GM23338 (cell line): ENCODE results near the gene TIMM17B. TPM values are rescaled to one million over a fixed set of nuclear protein-coding genes. Genes with fewer than 3 reads are reported as not detected.

ENCODE experiments used
- ATAC-seq: fragments of 200-7000 bp; cut with Tn5 transposase; 3 replicates; pipeline ENCODE4 v1.9.1; 2020
- DNase-seq: peaks from one replicate; pipeline ENCODE4 v3.0.0-alpha.2; 2015; ENCODE audit warnings: low spot score
- H2AFZ ChIP-seq: fragments of 200-600 bp; sonication (generic); 2 replicates; pipeline ENCODE4 v1.8.0; 2016; ENCODE audit warnings: antibody characterized with exemption, mild to moderate bottlenecking, moderate library complexity
- H3F3A ChIP-seq: fragments of 200-600 bp; sonication (generic); replicated peaks from 2 replicates; pipeline ENCODE4 v1.8.0; 2017; ENCODE audit warnings: antibody characterized with exemption, mixed run types, low read depth
- H3K27ac ChIP-seq: fragments of 200-600 bp; sonication (generic); 2 replicates; pipeline ENCODE4 v1.6.1; 2016; ENCODE audit warnings: low read depth
- H3K27me3 ChIP-seq: fragments of 200-600 bp; sonication (generic); 2 replicates; pipeline ENCODE4 v1.8.0; 2016; ENCODE audit warnings: mild to moderate bottlenecking, mixed run types, moderate library complexity; ENCODE audit not compliant: insufficient read depth
- H3K36me3 ChIP-seq: fragments of 200-600 bp; sonication (generic); 2 replicates; pipeline ENCODE4 v1.8.0; 2016; ENCODE audit warnings: mild to moderate bottlenecking; ENCODE audit not compliant: insufficient read depth
- H3K4me1 ChIP-seq: fragments of 200-600 bp; sonication (generic); 2 replicates; pipeline ENCODE4 v1.8.0; 2016; ENCODE audit warnings: mild to moderate bottlenecking, moderate library complexity; ENCODE audit not compliant: insufficient read depth
- H3K4me2 ChIP-seq: fragments of 200-600 bp; sonication (generic); 2 replicates; pipeline ENCODE4 v1.7.1; 2017; ENCODE audit warnings: mixed run types
- H3K4me3 ChIP-seq: fragments of 200-600 bp; sonication (generic); 2 replicates; pipeline ENCODE4 v1.6.1; 2016; ENCODE audit warnings: mixed run types
- H3K79me2 ChIP-seq: fragments of 200-600 bp; sonication (generic); replicated peaks from 2 replicates; pipeline ENCODE4 v1.8.0; 2017; ENCODE audit warnings: mild to moderate bottlenecking; ENCODE audit not compliant: insufficient read depth
- H3K9me2 ChIP-seq: fragments of 200-600 bp; sonication (generic); 2 replicates; pipeline ENCODE4 v1.8.0; 2017; ENCODE audit not compliant: insufficient read depth
- H4K20me1 ChIP-seq: fragments of 200-600 bp; sonication (generic); replicated peaks from 2 replicates; pipeline ENCODE4 v1.8.0; 2017; ENCODE audit warnings: mild to moderate bottlenecking; ENCODE audit not compliant: insufficient read depth
- H3K27ac Mint-ChIP-seq: 2 replicates; pipeline ENCODE4 v1.8.0; 2020; ENCODE audit warnings: inconsistent platforms, mild to moderate bottlenecking, moderate library complexity, mixed read lengths
- H3K27me3 Mint-ChIP-seq: 3 replicates; pipeline ENCODE4 v1.8.0; 2022; ENCODE audit warnings: low read depth, mild to moderate bottlenecking, moderate library complexity, mixed read lengths, inconsistent platforms; ENCODE audit not compliant: insufficient read depth, poor library complexity
- H3K36me3 Mint-ChIP-seq: 3 replicates; pipeline ENCODE4 v1.8.0; 2021; ENCODE audit warnings: low read depth, mild to moderate bottlenecking, inconsistent platforms, moderate library complexity, mixed read lengths
- H3K4me1 Mint-ChIP-seq: 3 replicates; pipeline ENCODE4 v1.8.0; 2020; ENCODE audit warnings: mild to moderate bottlenecking, inconsistent platforms, mixed read lengths
- H3K4me3 Mint-ChIP-seq: 3 replicates; pipeline ENCODE4 v1.8.0; 2021; ENCODE audit warnings: moderate library complexity, mild to moderate bottlenecking, inconsistent platforms, mixed read lengths
- H3K9me3 Mint-ChIP-seq: 3 replicates; pipeline ENCODE4 v1.8.0; 2020; ENCODE audit warnings: moderate library complexity, mild to moderate bottlenecking, inconsistent platforms, mixed read lengths
- CTCF ChIP-seq, 2 experiments: fragments of 200-600 bp in 1 of 2; sonication (generic) in 1 of 2; conservative IDR thresholded peaks; 2 replicates each; pipeline versions ENCODE4 v1.5.1 to v1.6.1; 2016 to 2017; ENCODE audit warnings: antibody characterized with exemption in 2 of 2, low read depth in 2 of 2, mild to moderate bottlenecking in 2 of 2, moderate library complexity in 1 of 2
- EZH2 ChIP-seq: fragments of 200-600 bp; sonication (generic); IDR thresholded peaks from one replicate; pipeline ENCODE4 v1.8.0; 2017; ENCODE audit warnings: antibody characterized with exemption, mild to moderate bottlenecking, low read depth; ENCODE audit not compliant: unreplicated experiment
- EZH2phosphoT487 ChIP-seq: fragments of 200-600 bp; sonication (generic); IDR thresholded peaks from one replicate; pipeline ENCODE4 v1.8.1; 2018; ENCODE audit warnings: antibody characterized with exemption; ENCODE audit not compliant: unreplicated experiment
- NANOG ChIP-seq: IDR thresholded peaks from 2 replicates; pipeline ENCODE4 v1.6.1; 2016; ENCODE audit warnings: antibody characterized with exemption, borderline replicate concordance
- POLR2AphosphoS5 ChIP-seq: IDR thresholded peaks from 2 replicates; pipeline ENCODE4 v1.6.1; 2016; ENCODE audit warnings: antibody characterized with exemption, low read depth
- REST ChIP-seq: IDR thresholded peaks from one replicate; pipeline ENCODE4 v1.6.1; 2018; ENCODE audit warnings: antibody characterized with exemption; ENCODE audit not compliant: unreplicated experiment
- STAT1 ChIP-seq: IDR thresholded peaks from one replicate; pipeline ENCODE4 v1.6.1; 2016; ENCODE audit warnings: antibody characterized with exemption; ENCODE audit not compliant: unreplicated experiment
- ZNF114 ChIP-seq: fragments of 250-450 bp; sonication (Bioruptor Pico); IDR thresholded peaks from 2 replicates; pipeline ENCODE4 v1.5.0; 2020; ENCODE audit warnings: mild to moderate bottlenecking, moderate library complexity
- ZNF462 ChIP-seq: fragments of 250-450 bp; sonication (Bioruptor Pico); IDR thresholded peaks from 2 replicates; pipeline ENCODE4 v1.5.0; 2020; ENCODE audit warnings: mild to moderate bottlenecking, moderate library complexity
- polyA plus RNA-seq: library from polyadenylated mRNA; unstranded; fragments of >200 nt; fragmentation: Nextera tagmentation; extraction: Ambion mirVana; gene quantifications from 2 replicates; pipeline ENCODE4 v1.2.1, GENCODE V29; 2016
- total RNA-seq: library from RNA; depleted of rRNA; stranded (reverse); fragments of >200 nt; shearing (Covaris generic); gene quantifications from 2 replicates; pipeline ENCODE4 v1.2.3, GENCODE V29; 2014

Gene TIMM17B
- total and polyA plus RNA-seq, 2 experiments from 2014 or later: 67.1 to 147 TPM

- Histone ChIP-seq H3F3A (no peaks in the 10 kb centered on the region), H2AFZ (no peak overlapping the region), H3K4me3 (peak overlapping the region; percentile 60), H3K9me2 (no peaks in the 10 kb centered on the region), H4K20me1 (no peaks in the 10 kb centered on the region), H3K79me2 (peaks cover 22% of the 10 kb centered on the region), H3K36me3 (no peaks in the 10 kb centered on the region; the same call in 1 of the 2 replicates), H3K27me3 (no peaks in the 10 kb centered on the region), H3K27ac (no peak overlapping the region), H3K4me1 (peaks cover 3% of the 10 kb centered on the region; the same call in 1 of the 2 replicates), H3K4me2 (peak overlapping the region; percentile 76)
- peak overlapping the region; percentile 68 for H3K4me3 Mint-ChIP-seq
- H3K4me1 Mint-ChIP-seq: peaks cover 10% of the 10 kb centered on the region
- peaks cover 21% of the 10 kb centered on the region for H3K36me3 Mint-ChIP-seq
- no peaks in the 10 kb centered on the region for H3K9me3 Mint-ChIP-seq
- no peak for TF ChIP-seq ZNF114 (CRISPR knock-in tag)
- peak; percentile 35 to 55 for TF ChIP-seq CTCF (conservative IDR thresholded peaks at IDR 0.05; ENCODE audit: low read depth in 2 of 2)
- TF ChIP-seq POLR2AphosphoS5: peak; percentile 28; the same call in 1 of the 2 replicates
- peaks cover 2% of the 10 kb centered on the region for H3K27me3 Mint-ChIP-seq
- peak; percentile 89 for DNase-seq
- H3K27ac Mint-ChIP-seq: no peak overlapping the region
- ATAC-seq: peak; percentile 86
Measured at GRCh38 chrX:48891402-48892288, 5.9 kb downstream of the TIMM17B start.

- H3K4me2 ChIP-seq: peak overlapping the region; percentile 76
- H3K79me2 ChIP-seq: peaks cover 15% of the 10 kb centered on the region
- H3K27ac ChIP-seq: no peak overlapping the region
- H3K4me1 Mint-ChIP-seq: peaks cover 10% of the 10 kb centered on the region
- H3K27ac Mint-ChIP-seq: no peak overlapping the region
- ATAC-seq (peak; percentile 81), DNase-seq (peak; percentile 57)
- no peaks in the 10 kb centered on the region; the same call in 1 of the 2 replicates for H3K36me3 ChIP-seq
- no peaks in the 10 kb centered on the region for H4K20me1 ChIP-seq
- H3K9me3 Mint-ChIP-seq: no peaks in the 10 kb centered on the region
- H3K4me1 ChIP-seq: 0 out of 2 replicates have a peak, but pooled peaks cover 3% of the 10 kb centered on the region
- peaks cover 2% of the 10 kb centered on the region for H3K27me3 Mint-ChIP-seq
- H3F3A ChIP-seq: no peaks in the 10 kb centered on the region
- H3K4me3 ChIP-seq: peak overlapping the region; percentile 60
- no peaks in the 10 kb centered on the region for H3K27me3 ChIP-seq
- H2AFZ ChIP-seq: no peak overlapping the region
- peak overlapping the region; percentile 69 for H3K4me3 Mint-ChIP-seq
- H3K9me2 ChIP-seq: no peaks in the 10 kb centered on the region
- H3K36me3 Mint-ChIP-seq: peaks cover 21% of the 10 kb centered on the region
- no peak for TF ChIP-seq EZH2phosphoT487
- no peak for TF ChIP-seq EZH2
- no peak for TF ChIP-seq REST
- TF ChIP-seq NANOG: no peak
- TF ChIP-seq STAT1: no peak
- no peak for TF ChIP-seq ZNF462 (CRISPR knock-in tag)
Measured at GRCh38 chrX:48890934-48891401, 6.6 kb downstream of the TIMM17B start.
